Measurements from ENCODE around the gene CAST. TPM values are rescaled to one million over a fixed set of nuclear protein-coding genes. Genes with fewer than 3 reads are reported as not detected.

CAST gene
- total RNA-seq, 1 experiment from 2014 or later: 418 TPM

DNA sequence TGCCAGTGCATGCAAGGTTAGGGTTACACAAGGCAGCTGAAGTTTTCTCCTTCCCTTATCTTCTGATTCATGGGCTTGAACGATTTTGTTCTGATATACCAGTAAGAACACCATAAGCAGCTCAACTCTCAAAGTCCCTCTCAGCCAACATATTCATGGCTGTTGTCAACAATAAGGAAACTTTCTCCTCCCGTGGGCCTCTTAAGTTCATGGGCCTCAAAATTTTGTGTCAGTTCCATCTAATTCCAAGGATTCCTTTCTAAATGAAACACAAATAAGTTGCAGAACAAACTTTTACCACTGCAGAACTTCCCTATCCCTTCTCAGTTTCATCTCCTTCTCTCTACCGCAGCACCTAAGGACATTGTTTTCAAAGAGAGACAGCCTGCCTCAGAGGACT is 23.6 kb upstream of the CAST start:
- intact Hi-C loops (cut with micrococcal nuclease; ENCODE audit: unreplicated experiment): no loop called here
- ChIA-PET POLR2A (no interaction called here), CTCF (no interaction called here)
- Mint-ChIP-seq H3K27ac (ENCODE audit: unreplicated experiment) (peak overlapping the region; percentile 86), H3K27me3 (ENCODE audit: insufficient read depth, unreplicated experiment) (no peaks in the 10 kb centered on the region), H3K4me3 (ENCODE audit: unreplicated experiment) (peak overlapping the region; percentile 36), H3K4me1 (ENCODE audit: low read depth, unreplicated experiment) (peaks cover 69% of the 10 kb centered on the region), H3K36me3 (ENCODE audit: insufficient read depth, unreplicated experiment) (peaks cover 17% of the 10 kb centered on the region), H3K9me3 (ENCODE audit: unreplicated experiment) (peaks cover 9% of the 10 kb centered on the region)
- DNase-seq: no peak
- H3K27me3 ChIP-seq (replicated peaks; ENCODE audit: control insufficient read depth, insufficient read depth, low read length): no peaks in the 10 kb centered on the region
- BruUV-seq (replicated peaks): no TSS peak
- peaks cover 86% of the 10 kb centered on the region for H3K4me1 ChIP-seq
- no peak overlapping the region for H3K4me3 ChIP-seq (ENCODE audit: low read depth, low read length)
- H3K36me3 ChIP-seq (ENCODE audit: control insufficient read depth, insufficient read depth, low read length): no peaks in the 10 kb centered on the region
- H3K9me3 ChIP-seq: no peaks in the 10 kb centered on the region
- TF ChIP-seq, protein P1, sequence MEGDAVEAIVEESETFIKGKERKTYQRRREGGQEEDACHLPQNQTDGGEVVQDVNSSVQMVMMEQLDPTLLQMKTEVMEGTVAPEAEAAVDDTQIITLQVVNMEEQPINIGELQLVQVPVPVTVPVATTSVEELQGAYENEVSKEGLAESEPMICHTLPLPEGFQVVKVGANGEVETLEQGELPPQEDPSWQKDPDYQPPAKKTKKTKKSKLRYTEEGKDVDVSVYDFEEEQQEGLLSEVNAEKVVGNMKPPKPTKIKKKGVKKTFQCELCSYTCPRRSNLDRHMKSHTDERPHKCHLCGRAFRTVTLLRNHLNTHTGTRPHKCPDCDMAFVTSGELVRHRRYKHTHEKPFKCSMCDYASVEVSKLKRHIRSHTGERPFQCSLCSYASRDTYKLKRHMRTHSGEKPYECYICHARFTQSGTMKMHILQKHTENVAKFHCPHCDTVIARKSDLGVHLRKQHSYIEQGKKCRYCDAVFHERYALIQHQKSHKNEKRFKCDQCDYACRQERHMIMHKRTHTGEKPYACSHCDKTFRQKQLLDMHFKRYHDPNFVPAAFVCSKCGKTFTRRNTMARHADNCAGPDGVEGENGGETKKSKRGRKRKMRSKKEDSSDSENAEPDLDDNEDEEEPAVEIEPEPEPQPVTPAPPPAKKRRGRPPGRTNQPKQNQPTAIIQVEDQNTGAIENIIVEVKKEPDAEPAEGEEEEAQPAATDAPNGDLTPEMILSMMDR (IDR thresholded peaks at IDR 0.05; ENCODE audit: insufficient read depth in 1 of 2, low read depth in 1 of 2, low read length in 1 of 2, severe bottlenecking in 1 of 2, unreplicated experiment in 1 of 2): no peak

- peak overlapping the region; percentile 38 for H3K4me3 Mint-ChIP-seq (ENCODE audit: unreplicated experiment)
- H3K27ac Mint-ChIP-seq (ENCODE audit: unreplicated experiment): peak overlapping the region; percentile 86
Measured at GRCh38 chr5:96640696-96641095, 21.5 kb upstream of the CAST start.

DNA sequence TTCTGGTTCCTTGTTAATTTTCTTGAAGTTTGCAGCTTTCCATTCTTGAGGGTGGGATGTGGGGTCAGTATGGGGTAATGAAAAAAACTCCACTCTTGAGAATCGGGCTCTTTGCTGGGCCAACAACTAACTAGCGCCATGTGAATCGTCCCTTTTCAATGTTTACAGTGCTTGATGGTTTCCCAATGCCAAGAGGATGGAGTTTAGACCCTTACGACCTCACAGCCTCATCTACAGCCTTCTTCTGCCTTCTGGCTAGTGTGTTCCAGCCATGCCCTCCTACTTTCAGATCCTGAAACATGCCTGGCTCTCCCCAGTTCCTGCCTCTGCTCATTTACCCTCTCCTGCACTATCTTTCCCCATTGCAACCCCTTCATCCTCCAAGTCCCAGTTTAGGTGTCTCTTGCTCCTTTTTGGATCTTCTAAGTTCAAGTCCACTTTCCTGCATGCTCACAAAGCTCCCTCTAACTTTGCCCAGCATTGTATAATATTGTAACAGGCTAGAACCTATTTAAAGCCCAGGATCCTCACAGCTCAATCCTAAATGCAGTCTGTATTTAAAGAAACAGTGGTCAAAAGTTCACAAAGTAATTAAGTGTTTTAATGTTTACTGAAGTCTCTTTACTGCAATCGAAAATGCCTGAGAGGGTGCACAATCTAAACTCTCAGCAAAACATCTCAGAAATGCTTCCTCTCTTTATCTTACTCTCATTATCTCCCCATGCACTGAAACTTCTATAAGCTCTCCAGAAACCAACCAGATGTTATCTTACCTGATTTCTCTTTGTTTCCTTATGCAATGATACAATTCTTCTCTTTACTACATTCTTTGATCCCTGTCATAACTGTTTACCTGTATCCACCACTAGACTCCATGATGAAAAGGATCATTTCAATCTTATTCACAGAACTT is 20.6 kb upstream of the CAST start:
- ChIA-PET CTCF (interaction anchor here (0.5 to 1.2 kb wide), 5 partner anchors 18 to 27 kb away, joined by 3 to 7 read pairs (median 5); partner anchors contain the start of gene CAST), POLR2A (interaction anchor here (0.6 to 2.3 kb wide), 3 partner anchors 21 to 353 kb away, joined by 3 to 23 read pairs (median 4); partner anchors contain the start of gene CAST)
- Mint-ChIP-seq H3K4me3 (ENCODE audit: unreplicated experiment) (peak overlapping the region; percentile 55), H3K4me1 (ENCODE audit: low read depth, unreplicated experiment) (peaks cover 48% of the 10 kb centered on the region), H3K27ac (ENCODE audit: unreplicated experiment) (peak overlapping the region; percentile 86), H3K36me3 (ENCODE audit: insufficient read depth, unreplicated experiment) (peaks cover 17% of the 10 kb centered on the region), H3K9me3 (ENCODE audit: unreplicated experiment) (peaks cover 9% of the 10 kb centered on the region), H3K27me3 (ENCODE audit: insufficient read depth, unreplicated experiment) (no peaks in the 10 kb centered on the region)
- H3K27me3 ChIP-seq (replicated peaks; ENCODE audit: control insufficient read depth, insufficient read depth, low read length): no peaks in the 10 kb centered on the region
- BruUV-seq (replicated peaks): TSS peak; percentile 52
- no peaks in the 10 kb centered on the region for H3K9me3 ChIP-seq
- no peak overlapping the region for H3K4me3 ChIP-seq (ENCODE audit: low read depth, low read length)
- intact Hi-C loops (cut with micrococcal nuclease; ENCODE audit: unreplicated experiment): loop anchor here (1.0 to 5.0 kb wide), 8 partner anchors 10 to 679 kb away; partner anchors contain the start of genes CAST and ELL2
- no peaks in the 10 kb centered on the region for H3K36me3 ChIP-seq (ENCODE audit: control insufficient read depth, insufficient read depth, low read length)
- DNase-seq: peak; percentile 61 to 73
- TF ChIP-seq, protein P1 (IDR thresholded peaks at IDR 0.05; ENCODE audit: insufficient read depth in 1 of 2, low read depth in 1 of 2, low read length in 1 of 2, severe bottlenecking in 1 of 2, unreplicated experiment in 1 of 2): no peak
- peaks cover 60% of the 10 kb centered on the region for H3K4me1 ChIP-seq

More at GRCh38 chr5:96640696-96641095, 21.5 kb upstream of the CAST start:
- Histone ChIP-seq H3K9me3 (no peaks in the 10 kb centered on the region), H3K27me3 (replicated peaks; ENCODE audit: control insufficient read depth, insufficient read depth, low read length) (no peaks in the 10 kb centered on the region), H3K36me3 (ENCODE audit: control insufficient read depth, insufficient read depth, low read length) (no peaks in the 10 kb centered on the region), H3K4me1 (peaks cover 69% of the 10 kb centered on the region), H3K4me3 (ENCODE audit: low read depth, low read length) (no peak overlapping the region)
- Mint-ChIP-seq H3K36me3 (ENCODE audit: insufficient read depth, unreplicated experiment) (peaks cover 17% of the 10 kb centered on the region), H3K27me3 (ENCODE audit: insufficient read depth, unreplicated experiment) (no peaks in the 10 kb centered on the region), H3K4me1 (ENCODE audit: low read depth, unreplicated experiment) (peaks cover 52% of the 10 kb centered on the region), H3K9me3 (ENCODE audit: unreplicated experiment) (peaks cover 9% of the 10 kb centered on the region)
- no TSS peak for BruUV-seq (replicated peaks)
- intact Hi-C loops (cut with micrococcal nuclease; ENCODE audit: unreplicated experiment): loop anchor here (5.0 kb wide), 2 partner anchors 653 to 678 kb away; partner anchors contain the start of gene ELL2
- TF ChIP-seq, protein P1 (IDR thresholded peaks at IDR 0.05; ENCODE audit: insufficient read depth in 1 of 2, low read depth in 1 of 2, low read length in 1 of 2, severe bottlenecking in 1 of 2, unreplicated experiment in 1 of 2): no peak
- no peak for DNase-seq
- POLR2A ChIA-PET: interaction anchor here (2.3 kb wide), 1 partner anchor 22 kb away, joined by 23 read pairs; the partner anchor contains the start of gene CAST
- CTCF ChIA-PET: no interaction called here

Measured in Caco-2 (cell line).